ENCODE data around the gene MYL3.

MYL3 gene

GRCh38 chr3:46891132-46891531 is 27.9 kb upstream of the MYL3 start:
- Histone ChIP-seq H3K27ac (ENCODE audit: low read depth, low read length) (no peak overlapping the region), H3K4me3 (ENCODE audit: low read length) (no peak overlapping the region), H3K36me3 (ENCODE audit: control insufficient read depth, low read length) (no peaks in the 10 kb centered on the region), H4K20me1 (ENCODE audit: control insufficient read depth, insufficient read depth, low read depth, low read length) (no peaks in the 10 kb centered on the region), H3K79me2 (ENCODE audit: control insufficient read depth, low read length) (no peaks in the 10 kb centered on the region), H3K4me1 (ENCODE audit: control insufficient read depth, low read length) (peaks cover 7% of the 10 kb centered on the region; the same call in 1 of the 2 replicates), H3K4me2 (ENCODE audit: low read length) (no peak overlapping the region), H3K27me3 (ENCODE audit: control insufficient read depth, low read length) (peaks cover 35% of the 10 kb centered on the region), H3K9me2 (replicated peaks; ENCODE audit: control insufficient read depth, low read length) (no peaks in the 10 kb centered on the region), H3F3A (ENCODE audit: control insufficient read depth, insufficient read depth) (no peaks in the 10 kb centered on the region), H3K9me3 (ENCODE audit: control insufficient read depth, insufficient read depth, low read length) (no peaks in the 10 kb centered on the region)
- TF ChIP-seq CTCF (IDR thresholded peaks at IDR 0.05; ENCODE audit: low read depth, low read length, poor library complexity, severe bottlenecking) (no peak), EZH2phosphoT487 (IDR thresholded peaks at IDR 0.05; ENCODE audit: borderline replicate concordance, low read length) (no peak)

- Histone ChIP-seq H3K27me3 (ENCODE audit: control insufficient read depth, low read length) (peaks cover 39% of the 10 kb centered on the region), H3K4me3 (ENCODE audit: low read length) (no peak overlapping the region)
Measured at GRCh38 chr3:46890132-46890531, 26.9 kb upstream of the MYL3 start.

GRCh38 chr3:46889381-46890110 is 26.3 kb upstream of the MYL3 start:
- Histone ChIP-seq H3K4me3 (ENCODE audit: low read length) (no peak overlapping the region), H3K4me2 (ENCODE audit: low read length) (no peak overlapping the region), H3F3A (ENCODE audit: control insufficient read depth, insufficient read depth) (no peaks in the 10 kb centered on the region), H3K27me3 (ENCODE audit: control insufficient read depth, low read length) (peaks cover 44% of the 10 kb centered on the region), H3K4me1 (ENCODE audit: control insufficient read depth, low read length) (peaks cover 7% of the 10 kb centered on the region; the same call in 1 of the 2 replicates), H3K36me3 (ENCODE audit: control insufficient read depth, low read length) (no peaks in the 10 kb centered on the region), H3K79me2 (ENCODE audit: control insufficient read depth, low read length) (no peaks in the 10 kb centered on the region), H3K27ac (ENCODE audit: low read depth, low read length) (no peak overlapping the region), H3K9me2 (replicated peaks; ENCODE audit: control insufficient read depth, low read length) (no peaks in the 10 kb centered on the region), H4K20me1 (ENCODE audit: control insufficient read depth, insufficient read depth, low read depth, low read length) (no peaks in the 10 kb centered on the region), H3K9me3 (ENCODE audit: control insufficient read depth, insufficient read depth, low read length) (no peaks in the 10 kb centered on the region)
- TF ChIP-seq CTCF (IDR thresholded peaks at IDR 0.05; ENCODE audit: low read depth, low read length, poor library complexity, severe bottlenecking) (no peak), EZH2phosphoT487 (IDR thresholded peaks at IDR 0.05; ENCODE audit: borderline replicate concordance, low read length) (no peak)

More at GRCh38 chr3:46890132-46890531, 26.9 kb upstream of the MYL3 start:
- no peaks in the 10 kb centered on the region for H4K20me1 ChIP-seq (ENCODE audit: control insufficient read depth, insufficient read depth, low read depth, low read length)
- no peaks in the 10 kb centered on the region for H3K79me2 ChIP-seq (ENCODE audit: control insufficient read depth, low read length)
- TF ChIP-seq CTCF (IDR thresholded peaks at IDR 0.05; ENCODE audit: low read depth, low read length, poor library complexity, severe bottlenecking) = no peak
- no peak for TF ChIP-seq EZH2phosphoT487 (IDR thresholded peaks at IDR 0.05; ENCODE audit: borderline replicate concordance, low read length)
- H3F3A ChIP-seq (ENCODE audit: control insufficient read depth, insufficient read depth) = no peaks in the 10 kb centered on the region
- no peak overlapping the region for H3K4me2 ChIP-seq (ENCODE audit: low read length)
- no peaks in the 10 kb centered on the region for H3K9me2 ChIP-seq (replicated peaks; ENCODE audit: control insufficient read depth, low read length)
- no peaks in the 10 kb centered on the region for H3K9me3 ChIP-seq (ENCODE audit: control insufficient read depth, insufficient read depth, low read length)
- H3K4me1 ChIP-seq (ENCODE audit: control insufficient read depth, low read length) = peaks cover 7% of the 10 kb centered on the region; the same call in 1 of the 2 replicates
- no peaks in the 10 kb centered on the region for H3K36me3 ChIP-seq (ENCODE audit: control insufficient read depth, low read length)
- H3K27ac ChIP-seq (ENCODE audit: low read depth, low read length) = no peak overlapping the region

All from DOHH2 (cell line).